Esophagus muscularis mucosa (tissue), 4 donors: ENCODE data around the gene ZNF831. TPM values are rescaled to one million over a fixed set of nuclear protein-coding genes. Genes with fewer than 3 reads are reported as not detected.

ENCODE experiments used
- DNase-seq: peaks from one replicate; pipeline ENCODE4 v3.0.0-alpha.2; 2017; ENCODE audit errors: extremely low spot score
- H3K27ac ChIP-seq, 4 donors: fragments of 200-600 bp; sonication (generic); replicated peaks in 1 of 4; 1 replicate in 3 of 4; 2 replicates in 1 of 4; pipeline ENCODE4 v1.5.1; 2016 to 2019; ENCODE audit warnings: mild to moderate bottlenecking in 1 of 4
- H3K27me3 ChIP-seq, 4 donors: fragments of 200-600 bp; sonication (generic); one replicate each; pipeline versions ENCODE4 v1.5.1 to v1.6.0; 2016 to 2019
- H3K36me3 ChIP-seq, 4 donors: fragments of 200-600 bp; sonication (generic); one replicate each; pipeline ENCODE4 v1.5.1; 2016 to 2019
- H3K4me1 ChIP-seq, 4 donors: fragments of 200-600 bp; sonication (generic); one replicate each; pipeline ENCODE4 v1.5.1; 2016 to 2019
- H3K4me3 ChIP-seq, 4 donors: fragments of 200-600 bp; sonication (generic); 1 replicate in 2 of 4; 2 replicates in 2 of 4; pipeline ENCODE4 v1.5.1; 2016 to 2019; ENCODE audit warnings: mild to moderate bottlenecking in 4 of 4, moderate library complexity in 1 of 4
- H3K9me3 ChIP-seq, 4 donors: fragments of 200-600 bp; sonication (generic); 1 replicate in 3 of 4; 2 replicates in 1 of 4; pipeline ENCODE4 v1.5.1; 2016 to 2019
- EP300 ChIP-seq: sonication (generic); formaldehyde crosslinking; IDR thresholded peaks from one replicate; pipeline ENCODE4 v1.6.1; 2017; ENCODE audit warnings: antibody characterized with exemption
- POLR2A ChIP-seq: fragments of 450-650 bp; IDR thresholded peaks from one replicate; pipeline ENCODE4 v1.6.1; 2017; ENCODE audit warnings: antibody characterized with exemption, moderate library complexity, mild to moderate bottlenecking, low read depth
- POLR2AphosphoS5 ChIP-seq, 2 donors: sonication (generic); formaldehyde crosslinking; IDR thresholded peaks; one replicate each; pipeline ENCODE4 v1.6.1; 2017; ENCODE audit warnings: antibody characterized with exemption in 2 of 2
- WGBS: methylation state at CpG from one replicate; pipeline ENCODE4 v1.1.5; 2018; 5-methylcytosine and 5-hydroxymethylcytosine counted together
- intact Hi-C: fragments of 100-400 bp; cut with DNase I; formaldehyde crosslinking; loops from one replicate; pipeline ENCODE4 v1.15.1; 2023
- total RNA-seq, 4 donors: library from RNA; depleted of rRNA; stranded (reverse); fragments of >200 nt; gene quantifications; one replicate each; pipeline versions ENCODE4 v1.1.0 to v1.2.1, GENCODE V29; 2016
- TF ChIP-seq, protein P1 (sequence below), 3 experiments: fragments of 200-600 bp in 2 of 3; fragments of 450-650 bp in 1 of 3; sonication (generic) in 2 of 3; IDR thresholded peaks; one replicate each; pipeline ENCODE4 v1.5.1; 2017 to 2019; ENCODE audit warnings: antibody characterized with exemption in 3 of 3, mild to moderate bottlenecking in 2 of 3, moderate library complexity in 1 of 3

The ZNF831 gene
- total RNA-seq, 4 donors from 2014 or later, result 0.34 to 1.3 (median 0.56) TPM

DNA sequence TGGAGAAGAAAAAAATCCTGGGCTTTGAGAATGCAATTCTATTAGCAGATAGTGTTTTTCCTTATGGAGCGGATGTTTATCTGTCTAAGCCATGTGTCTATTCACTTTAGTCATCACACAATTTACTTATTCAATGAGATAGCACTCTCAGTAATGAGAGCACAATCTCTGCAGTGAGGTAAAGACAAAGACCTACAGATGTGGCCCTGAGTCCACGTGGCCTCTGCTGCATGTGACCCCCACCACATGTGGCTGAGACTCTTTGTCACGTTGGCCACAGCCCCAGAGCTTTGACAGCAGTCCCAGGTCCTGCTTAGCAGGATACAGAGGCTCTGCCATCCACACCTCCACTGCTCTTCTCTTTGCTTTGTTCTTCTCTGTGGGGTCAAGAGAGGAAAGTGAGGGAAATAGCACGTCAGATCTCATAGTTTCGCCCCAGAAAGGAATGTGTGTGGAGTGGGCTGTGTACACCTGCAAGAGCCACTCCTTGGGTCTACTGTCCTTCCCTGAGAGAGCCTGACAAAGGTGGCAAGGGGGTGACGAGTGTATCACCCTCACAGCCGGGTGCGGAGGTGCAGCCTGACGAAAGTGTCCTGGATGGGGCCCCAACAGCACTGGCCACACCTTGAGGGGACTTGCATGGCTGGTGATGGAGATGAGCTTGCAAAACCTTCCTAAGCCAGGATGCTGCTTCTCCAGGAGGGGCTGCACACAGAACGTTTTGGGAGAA, 40.7 kb downstream of the ZNF831 start:
- Histone ChIP-seq H3K4me3 (no peak overlapping the region), H3K9me3 (peaks cover 0 to 4% (median 0%) of the 10 kb centered on the region in 4 donors), H3K36me3 (no peaks in the 10 kb centered on the region), H3K27ac (no peak overlapping the region), H3K27me3 (peaks cover 0 to 55% (median 2%) of the 10 kb centered on the region in 4 donors), H3K4me1 (peaks cover 0 to 4% (median 0%) of the 10 kb centered on the region in 4 donors)
- TF ChIP-seq, protein P1, sequence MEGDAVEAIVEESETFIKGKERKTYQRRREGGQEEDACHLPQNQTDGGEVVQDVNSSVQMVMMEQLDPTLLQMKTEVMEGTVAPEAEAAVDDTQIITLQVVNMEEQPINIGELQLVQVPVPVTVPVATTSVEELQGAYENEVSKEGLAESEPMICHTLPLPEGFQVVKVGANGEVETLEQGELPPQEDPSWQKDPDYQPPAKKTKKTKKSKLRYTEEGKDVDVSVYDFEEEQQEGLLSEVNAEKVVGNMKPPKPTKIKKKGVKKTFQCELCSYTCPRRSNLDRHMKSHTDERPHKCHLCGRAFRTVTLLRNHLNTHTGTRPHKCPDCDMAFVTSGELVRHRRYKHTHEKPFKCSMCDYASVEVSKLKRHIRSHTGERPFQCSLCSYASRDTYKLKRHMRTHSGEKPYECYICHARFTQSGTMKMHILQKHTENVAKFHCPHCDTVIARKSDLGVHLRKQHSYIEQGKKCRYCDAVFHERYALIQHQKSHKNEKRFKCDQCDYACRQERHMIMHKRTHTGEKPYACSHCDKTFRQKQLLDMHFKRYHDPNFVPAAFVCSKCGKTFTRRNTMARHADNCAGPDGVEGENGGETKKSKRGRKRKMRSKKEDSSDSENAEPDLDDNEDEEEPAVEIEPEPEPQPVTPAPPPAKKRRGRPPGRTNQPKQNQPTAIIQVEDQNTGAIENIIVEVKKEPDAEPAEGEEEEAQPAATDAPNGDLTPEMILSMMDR (IDR thresholded peaks at IDR 0.05), result no peak
- TF ChIP-seq EP300 (no peak), POLR2A (no peak), POLR2AphosphoS5 (IDR thresholded peaks at IDR 0.05) (no peak)
- 51% methylated on average over 10 of the region's 10 CpGs for WGBS
- DNase-seq, result no peak
- intact Hi-C loops, result no loop called here

DNA sequence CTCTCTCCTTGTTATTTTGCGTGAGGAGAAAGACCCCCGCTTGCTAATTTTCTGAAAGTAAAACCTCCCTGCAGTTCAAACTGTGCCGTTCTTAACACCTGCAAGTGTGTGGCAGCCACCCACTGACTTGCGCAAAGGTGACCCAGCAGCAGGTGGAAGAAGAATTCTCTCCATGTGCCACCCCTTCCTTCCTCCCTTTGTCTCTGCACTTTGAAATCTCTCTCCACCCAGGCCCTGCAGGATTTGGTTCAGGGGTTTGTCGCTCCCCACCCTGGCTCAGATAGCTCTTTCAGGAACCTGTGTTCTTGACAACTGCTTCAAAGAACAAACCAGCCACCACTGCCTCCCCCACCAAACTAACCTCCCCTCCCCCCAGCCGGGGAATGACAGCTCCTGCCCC, 41.4 kb downstream of the ZNF831 start:
- Histone ChIP-seq H3K4me3 (no peak overlapping the region), H3K27me3 (peaks cover 0 to 62% (median 2%) of the 10 kb centered on the region in 4 donors), H3K36me3 (no peaks in the 10 kb centered on the region), H3K4me1 (peaks cover 0 to 4% (median 0%) of the 10 kb centered on the region in 4 donors), H3K27ac (no peak overlapping the region), H3K9me3 (peaks cover 0 to under 1% (median 0%) of the 10 kb centered on the region in 4 donors)
- no peak for DNase-seq
- TF ChIP-seq POLR2AphosphoS5 (IDR thresholded peaks at IDR 0.05) (no peak), EP300 (no peak), POLR2A (no peak)
- TF ChIP-seq, protein P1 (IDR thresholded peaks at IDR 0.05), result no peak
- 60% methylated on average over 6 of the region's 6 CpGs for WGBS
- intact Hi-C loops, result no loop called here

DNA sequence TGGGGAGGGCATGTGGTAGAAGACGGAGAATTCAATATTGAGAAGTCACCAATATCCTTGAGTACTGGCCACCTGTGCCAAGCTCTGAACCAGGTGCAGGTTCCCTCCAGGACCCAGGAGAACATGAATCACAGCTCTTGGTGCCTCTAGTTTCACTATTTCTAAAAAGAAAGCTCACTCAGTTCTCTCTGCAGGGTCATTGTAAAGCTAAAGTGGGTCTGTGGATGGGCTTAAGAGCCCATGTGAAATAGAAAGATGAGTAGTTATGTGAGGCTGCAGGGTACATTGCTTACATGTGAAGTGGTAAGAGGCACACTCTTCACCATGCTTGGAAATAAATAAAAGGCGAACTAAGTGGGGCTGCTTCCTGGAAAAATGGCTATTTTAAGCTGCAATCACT, 43.6 kb downstream of the ZNF831 start:
- TF ChIP-seq POLR2AphosphoS5 (IDR thresholded peaks at IDR 0.05) (no peak), POLR2A (no peak), EP300 (no peak)
- TF ChIP-seq, protein P1 (IDR thresholded peaks at IDR 0.05), result no peak
- DNase-seq, result no peak
- Histone ChIP-seq H3K36me3 (no peaks in the 10 kb centered on the region), H3K27ac (no peak overlapping the region), H3K27me3 (peaks cover 0 to 72% (median 2%) of the 10 kb centered on the region in 4 donors), H3K9me3 (no peaks in the 10 kb centered on the region), H3K4me3 (no peak overlapping the region), H3K4me1 (peaks cover 0 to 4% (median 0%) of the 10 kb centered on the region in 4 donors)
- intact Hi-C loops, result no loop called here
- WGBS, result 91% methylated on average over 2 of the region's 2 CpGs

- intact Hi-C loops, result no loop called here
- TF ChIP-seq, protein P1 (IDR thresholded peaks at IDR 0.05), result peak; percentile 15 to 30 (median 24)
- TF ChIP-seq POLR2A (no peak), POLR2AphosphoS5 (IDR thresholded peaks at IDR 0.05) (no peak), EP300 (no peak)
- DNase-seq, result no peak
- H3K36me3 ChIP-seq, result no peaks in the 10 kb centered on the region
- no peak overlapping the region for H3K4me3 ChIP-seq
- no peak overlapping the region for H3K27ac ChIP-seq
- peaks cover 0 to 4% (median 0%) of the 10 kb centered on the region in 4 donors for H3K4me1 ChIP-seq
- H3K9me3 ChIP-seq, result no peaks in the 10 kb centered on the region
- H3K27me3 ChIP-seq, result peaks cover 0 to 70% (median 2%) of the 10 kb centered on the region in 4 donors
- 63% methylated on average over 1 of the region's 2 CpGs for WGBS
Measured at GRCh38 chr20:59207742-59208357, 44.2 kb downstream of the ZNF831 start.
